CD4-positive, alpha-beta T cell treated with Interleukin-4 for 4 hours (primary cell): Measurements from ENCODE around the gene ACSBG1.

Experiments
- DNase-seq: peaks from one replicate; pipeline ENCODE4 v3.0.0-alpha.2; 2020

ACSBG1 gene

DNA sequence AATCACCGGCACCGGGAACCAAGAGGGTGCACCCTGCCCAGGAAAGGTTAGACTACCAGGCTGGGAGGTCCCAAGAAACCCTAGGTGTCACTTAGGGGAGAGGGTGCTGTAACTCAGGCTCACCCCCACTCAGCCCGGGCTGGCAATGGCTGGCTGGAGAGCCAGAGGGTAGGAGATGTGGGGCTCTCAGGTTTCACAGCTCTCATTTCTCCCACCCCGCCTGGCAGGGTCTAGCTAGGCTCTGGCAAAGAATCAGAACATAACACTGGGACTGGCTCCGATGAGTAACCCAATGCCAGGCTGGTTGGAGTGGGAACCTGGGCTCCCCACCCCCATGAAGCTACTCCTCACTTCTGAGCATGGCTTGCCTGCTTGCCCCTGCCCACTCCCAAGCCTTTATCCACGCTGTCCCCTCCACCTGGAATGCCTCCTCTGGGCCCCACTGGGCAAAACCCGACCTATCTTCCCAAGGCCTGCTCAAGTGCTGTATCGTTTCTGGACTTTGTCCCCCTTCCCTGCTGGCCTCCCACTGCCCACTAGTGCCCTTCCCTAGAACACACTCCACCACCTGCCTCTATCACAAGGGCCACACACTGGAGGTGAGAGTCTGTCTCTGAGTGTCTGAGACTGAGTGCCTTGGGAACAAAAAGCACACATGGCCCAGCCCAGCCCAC is 105.2 kb downstream of the ACSBG1 start:
- DNase-seq, result no peak

- no peak for DNase-seq
These were observed 106.5 kb downstream of the ACSBG1 start for GRCh38 chr15:78127882-78128281.

DNA sequence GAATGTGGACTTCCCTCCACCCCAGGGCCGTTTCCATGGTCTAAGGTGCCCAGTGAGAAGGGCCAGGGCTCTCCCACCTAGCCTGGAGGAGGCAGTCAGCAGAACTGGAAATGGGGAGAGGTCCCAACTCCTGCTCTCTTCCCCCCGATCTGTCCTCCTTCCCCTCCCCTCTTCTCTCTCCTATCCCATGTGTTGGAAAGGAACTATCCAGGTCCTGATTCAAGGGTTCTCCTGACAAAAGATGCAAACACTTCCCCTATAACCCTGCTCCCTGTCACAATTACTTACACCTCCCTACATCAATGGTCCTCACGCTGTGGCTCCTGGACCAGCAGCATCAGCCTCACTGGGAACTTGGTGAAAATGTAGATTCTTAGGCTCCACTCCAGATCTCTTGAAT is 109.1 kb downstream of the ACSBG1 start:
- no peak for DNase-seq

- no peak for DNase-seq
These were observed 113.8 kb downstream of the ACSBG1 start for GRCh38 chr15:78120523-78120922.
